Esophagus mucosa (tissue), 1 donor: Measurements from ENCODE around the gene RNFT1. TPM values are rescaled to one million over a fixed set of nuclear protein-coding genes. Genes with fewer than 3 reads are reported as not detected.
A peak's percentile ranks its signal among the peaks of the same experiment; 100 is the strongest.
"Not testable (repeated sequence)": the region's sequence is repeated elsewhere in the genome, so short reads cannot be mapped to it uniquely, and the experiment has no call there.

Source experiments
- ATAC-seq: fragments of 200-7000 bp; cut with Tn5 transposase; one replicate; pipeline ENCODE4 v1.9.1; 2020
- total RNA-seq: library from RNA; stranded (reverse); gene quantifications from one replicate; pipeline ENCODE4 v1.2.4, GENCODE V29; 2023
- donor health status: DM: yes; HTN: yes; CAD: no.

The RNFT1 gene
- total RNA-seq, 1 donor from 2014 or later = 10.1 TPM

- not testable (repeated sequence) for ATAC-seq
Measured at GRCh38 chr17:59930121-59930520, 34.4 kb downstream of the RNFT1 start.

- not testable (repeated sequence) for ATAC-seq
Measured at GRCh38 chr17:59920637-59921036, 43.9 kb downstream of the RNFT1 start.

- ATAC-seq = no peak
Measured at GRCh38 chr17:59916446-59916845, 48.1 kb downstream of the RNFT1 start.

GRCh38 chr17:59914274-59914854, 50.2 kb downstream of the RNFT1 start:
- peak; percentile 35 for ATAC-seq

- ATAC-seq = no peak
Measured at GRCh38 chr17:59907467-59907866, 57.1 kb downstream of the RNFT1 start.

- no peak for ATAC-seq
Measured at GRCh38 chr17:59903455-59903854, 61.1 kb downstream of the RNFT1 start.

Other genes with a start within 250 kb of the RNFT1 start
- 12.5 TPM for gene TUBD1, start 71.8 kb downstream of the RNFT1 start, total RNA-seq
- gene RPS6KB1, start 71.6 kb downstream of the RNFT1 start, total RNA-seq = 36.6 TPM
- 8.2 TPM for gene HEATR6, start 114.2 kb upstream of the RNFT1 start, total RNA-seq
- 0.36 TPM for gene CA4, start 185.2 kb upstream of the RNFT1 start, total RNA-seq